Bronchial epithelial cell (primary cell): ENCODE measurements around the gene ADGRV1. TPM values are rescaled to one million over a fixed set of nuclear protein-coding genes. Genes with fewer than 3 reads are reported as not detected.

ENCODE experiments used
- DNase-seq: peaks from one replicate; pipeline ENCODE4 v3.0.0-alpha.2; 2010; ENCODE audit warnings: low read depth
- FAIRE-seq: peaks from 2 replicates; lab custom pipeline; 2011; peaks lifted over from hg19 to GRCh38; lab: Jason Lieb, UNC
- H3K27me3 ChIP-seq: 2 replicates; pipeline ENCODE4 v1.5.1; 2011; ENCODE audit warnings: low read length; ENCODE audit not compliant: control insufficient read depth, insufficient read depth
- H3K36me3 ChIP-seq: 2 replicates; pipeline ENCODE4 v1.5.1; 2011; ENCODE audit warnings: low read length; ENCODE audit not compliant: control insufficient read depth, insufficient read depth
- H3K4me3 ChIP-seq: 2 replicates; pipeline ENCODE4 v1.5.1; 2011; ENCODE audit warnings: mild to moderate bottlenecking, low read depth, low read length, control low read depth
- CTCF ChIP-seq: IDR thresholded peaks from 2 replicates; pipeline ENCODE4 v1.5.1; 2011; ENCODE audit warnings: mild to moderate bottlenecking, moderate library complexity, low read length, control low read depth, inconsistent platforms; ENCODE audit not compliant: insufficient read depth, severe bottlenecking
- total RNA-seq: library from RNA; depleted of rRNA; stranded (reverse); fragments of >200 nt; gene quantifications from 2 replicates; pipeline ENCODE4 v1.2.1, GENCODE V29; 2014

Gene ADGRV1
- total RNA-seq, 1 donor from 2014 or later, result 1.6 TPM

GRCh38 chr5:90690307-90690706, 131.7 kb downstream of the ADGRV1 start:
- Histone ChIP-seq H3K36me3 (no peaks in the 10 kb centered on the region), H3K27me3 (no peaks in the 10 kb centered on the region), H3K4me3 (no peak overlapping the region)
- DNase-seq (no peak), FAIRE-seq (no peak)
- no peak for TF ChIP-seq CTCF

- FAIRE-seq (no peak), DNase-seq (no peak)
- Histone ChIP-seq H3K4me3 (no peak overlapping the region), H3K36me3 (no peaks in the 10 kb centered on the region), H3K27me3 (no peaks in the 10 kb centered on the region)
- TF ChIP-seq CTCF, result no peak
Measured at GRCh38 chr5:90691533-90691932, 132.9 kb downstream of the ADGRV1 start.

- no peak for FAIRE-seq
- H3K36me3 ChIP-seq, result no peaks in the 10 kb centered on the region
- no peak for TF ChIP-seq CTCF
- no peak for DNase-seq
- no peak overlapping the region for H3K4me3 ChIP-seq
- H3K27me3 ChIP-seq, result no peaks in the 10 kb centered on the region
Measured at GRCh38 chr5:90696153-90696552, 137.6 kb downstream of the ADGRV1 start.

- DNase-seq, result no peak
- H3K36me3 ChIP-seq, result no peaks in the 10 kb centered on the region
- H3K27me3 ChIP-seq, result no peaks in the 10 kb centered on the region
- no peak overlapping the region for H3K4me3 ChIP-seq
- no peak for TF ChIP-seq CTCF
- no peak for FAIRE-seq
Measured at GRCh38 chr5:90700299-90700698, 141.7 kb downstream of the ADGRV1 start.

GRCh38 chr5:90703932-90704331, 145.3 kb downstream of the ADGRV1 start:
- no peak for TF ChIP-seq CTCF
- H3K4me3 ChIP-seq, result no peak overlapping the region
- DNase-seq, result no peak
- no peak for FAIRE-seq
- no peaks in the 10 kb centered on the region for H3K36me3 ChIP-seq
- H3K27me3 ChIP-seq, result no peaks in the 10 kb centered on the region

- no peak overlapping the region for H3K4me3 ChIP-seq
- no peak for TF ChIP-seq CTCF
- no peak for DNase-seq
- FAIRE-seq, result no peak
- H3K27me3 ChIP-seq, result no peaks in the 10 kb centered on the region
- no peaks in the 10 kb centered on the region for H3K36me3 ChIP-seq
Measured at GRCh38 chr5:90707698-90708097, 149.1 kb downstream of the ADGRV1 start.
